ENCODE results near the gene MMP11. TPM values are rescaled to one million over a fixed set of nuclear protein-coding genes. Genes with fewer than 3 reads are reported as not detected.

The MMP11 gene
- total RNA-seq, 1 experiment from 2014 or later: 14.5 TPM

GRCh38 chr22:23780146-23780748, 7.6 kb downstream of the MMP11 start:
- Histone ChIP-seq H3K4me1 (replicated peaks) (peaks cover 29% of the 10 kb centered on the region), H3K9me3 (replicated peaks) (no peaks in the 10 kb centered on the region), H3K27ac (no peak overlapping the region), H3K36me3 (no peaks in the 10 kb centered on the region), H3K27me3 (replicated peaks) (no peaks in the 10 kb centered on the region), H3K4me3 (no peak overlapping the region)
- peak in 1 of 2 experiments; percentile 44 for DNase-seq (ENCODE audit: low read depth in 1 of 2, low spot score in 2 of 2)

GRCh38 chr22:23781065-23781464, 8.4 kb downstream of the MMP11 start:
- Histone ChIP-seq H3K27me3 (replicated peaks) (no peaks in the 10 kb centered on the region), H3K36me3 (no peaks in the 10 kb centered on the region), H3K4me3 (no peak overlapping the region), H3K4me1 (replicated peaks) (peaks cover 36% of the 10 kb centered on the region), H3K9me3 (replicated peaks) (no peaks in the 10 kb centered on the region), H3K27ac (no peak overlapping the region)
- DNase-seq (ENCODE audit: low read depth in 1 of 2, low spot score in 2 of 2): no peak

GRCh38 chr22:23781511-23782183, 9.0 kb downstream of the MMP11 start:
- Histone ChIP-seq H3K27me3 (replicated peaks) (no peaks in the 10 kb centered on the region), H3K4me1 (replicated peaks) (peaks cover 41% of the 10 kb centered on the region), H3K4me3 (no peak overlapping the region), H3K36me3 (no peaks in the 10 kb centered on the region), H3K9me3 (replicated peaks) (no peaks in the 10 kb centered on the region), H3K27ac (no peak overlapping the region)
- peak in 1 of 2 experiments; percentile 46 for DNase-seq (ENCODE audit: low read depth in 1 of 2, low spot score in 2 of 2)

DNA sequence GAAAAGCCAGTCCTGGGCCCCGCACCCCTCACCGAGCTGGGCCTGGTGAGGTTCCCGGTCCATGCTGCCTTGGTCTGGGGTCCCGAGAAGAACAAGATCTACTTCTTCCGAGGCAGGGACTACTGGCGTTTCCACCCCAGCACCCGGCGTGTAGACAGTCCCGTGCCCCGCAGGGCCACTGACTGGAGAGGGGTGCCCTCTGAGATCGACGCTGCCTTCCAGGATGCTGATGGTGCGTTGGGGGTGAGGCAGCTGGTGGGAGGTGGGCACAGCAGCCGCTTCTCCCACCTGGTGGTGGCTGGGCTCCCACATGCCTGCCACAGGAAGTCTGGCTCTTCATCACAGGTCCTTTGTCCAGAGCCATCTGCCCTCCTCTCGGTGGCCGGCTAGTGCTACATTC, 9.6 kb downstream of the MMP11 start:
- Histone ChIP-seq H3K27ac (no peak overlapping the region), H3K4me3 (no peak overlapping the region), H3K27me3 (replicated peaks) (no peaks in the 10 kb centered on the region), H3K36me3 (peaks cover 3% of the 10 kb centered on the region), H3K9me3 (replicated peaks) (no peaks in the 10 kb centered on the region), H3K4me1 (replicated peaks) (peaks cover 41% of the 10 kb centered on the region)
- no peak for DNase-seq (ENCODE audit: low read depth in 1 of 2, low spot score in 2 of 2)

DNA sequence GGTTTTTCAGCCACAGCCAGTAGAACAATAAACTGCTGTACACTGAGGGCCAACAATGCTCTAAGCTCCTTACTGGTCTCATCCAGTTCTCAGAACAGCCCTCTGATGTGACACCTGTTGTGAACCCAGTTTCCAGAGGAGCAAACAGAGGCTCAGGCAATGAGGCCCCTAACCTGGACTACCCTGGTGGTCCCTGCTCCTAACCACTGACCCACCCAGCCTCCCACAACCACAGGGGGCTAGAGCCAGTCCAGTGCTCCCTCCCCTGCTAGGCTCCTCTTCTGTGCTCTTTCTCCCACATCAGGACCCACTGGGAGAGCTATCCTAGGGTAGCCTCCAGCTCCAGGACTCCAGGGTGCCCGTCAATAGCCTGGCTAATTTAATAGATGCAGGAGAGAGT, 10.1 kb downstream of the MMP11 start:
- H3K36me3 ChIP-seq: peaks cover 6% of the 10 kb centered on the region
- no peaks in the 10 kb centered on the region for H3K9me3 ChIP-seq (replicated peaks)

DNA sequence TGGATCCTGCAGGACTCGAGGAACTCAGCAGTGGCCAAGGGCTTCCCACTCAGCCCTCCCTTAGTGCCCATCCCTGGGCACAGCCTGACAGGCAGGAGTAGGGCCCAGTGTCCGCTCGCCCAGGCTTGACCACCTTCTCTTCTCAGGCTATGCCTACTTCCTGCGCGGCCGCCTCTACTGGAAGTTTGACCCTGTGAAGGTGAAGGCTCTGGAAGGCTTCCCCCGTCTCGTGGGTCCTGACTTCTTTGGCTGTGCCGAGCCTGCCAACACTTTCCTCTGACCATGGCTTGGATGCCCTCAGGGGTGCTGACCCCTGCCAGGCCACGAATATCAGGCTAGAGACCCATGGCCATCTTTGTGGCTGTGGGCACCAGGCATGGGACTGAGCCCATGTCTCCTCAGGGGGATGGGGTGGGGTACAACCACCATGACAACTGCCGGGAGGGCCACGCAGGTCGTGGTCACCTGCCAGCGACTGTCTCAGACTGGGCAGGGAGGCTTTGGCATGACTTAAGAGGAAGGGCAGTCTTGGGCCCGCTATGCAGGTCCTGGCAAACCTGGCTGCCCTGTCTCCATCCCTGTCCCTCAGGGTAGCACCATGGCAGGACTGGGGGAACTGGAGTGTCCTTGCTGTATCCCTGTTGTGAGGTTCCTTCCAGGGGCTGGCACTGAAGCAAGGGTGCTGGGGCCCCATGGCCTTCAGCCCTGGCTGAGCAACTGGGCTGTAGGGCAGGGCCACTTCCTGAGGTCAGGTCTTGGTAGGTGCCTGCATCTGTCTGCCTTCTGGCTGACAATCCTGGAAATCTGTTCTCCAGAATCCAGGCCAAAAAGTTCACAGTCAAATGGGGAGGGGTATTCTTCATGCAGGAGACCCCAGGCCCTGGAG, 10.9 kb downstream of the MMP11 start:
- Histone ChIP-seq H3K27ac (no peak overlapping the region), H3K9me3 (replicated peaks) (no peaks in the 10 kb centered on the region)

More for the DNA sequence above, 10.1 kb downstream of the MMP11 start:
- no peak for DNase-seq (ENCODE audit: low read depth in 1 of 2, low spot score in 2 of 2)
- Histone ChIP-seq H3K27me3 (replicated peaks) (no peaks in the 10 kb centered on the region), H3K27ac (no peak overlapping the region), H3K4me3 (no peak overlapping the region), H3K4me1 (replicated peaks) (peaks cover 42% of the 10 kb centered on the region)

DNA sequence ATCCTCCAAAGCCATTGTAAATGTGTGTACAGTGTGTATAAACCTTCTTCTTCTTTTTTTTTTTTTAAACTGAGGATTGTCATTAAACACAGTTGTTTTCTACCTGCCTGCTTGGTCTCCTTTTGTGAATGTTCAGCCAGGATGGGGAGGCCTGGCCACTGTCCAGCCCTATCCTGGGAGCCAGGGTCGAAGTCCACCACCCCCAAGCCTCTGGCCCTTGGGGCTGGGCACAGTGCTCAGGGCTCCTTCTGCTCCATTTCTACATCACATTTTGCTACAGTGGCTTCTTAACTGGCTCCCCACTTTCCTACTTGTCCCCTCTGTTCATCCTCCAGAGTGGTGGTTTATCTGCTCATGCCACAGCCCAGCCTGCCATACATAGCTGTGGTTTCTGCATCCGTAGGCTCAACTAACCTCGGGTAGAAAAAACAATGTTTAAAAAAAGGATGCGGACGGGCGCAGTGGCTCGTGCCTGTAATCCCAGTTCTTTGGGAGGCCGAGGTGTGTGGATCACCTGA, 11.6 kb downstream of the MMP11 start:
- Histone ChIP-seq H3K4me1 (replicated peaks) (peaks cover 51% of the 10 kb centered on the region), H3K4me3 (no peak overlapping the region), H3K27ac (no peak overlapping the region; the same call in 1 of the 2 replicates), H3K9me3 (replicated peaks) (no peaks in the 10 kb centered on the region), H3K36me3 (peaks cover 19% of the 10 kb centered on the region), H3K27me3 (replicated peaks) (no peaks in the 10 kb centered on the region)
- DNase-seq (ENCODE audit: low read depth in 1 of 2, low spot score in 2 of 2): peak; percentile 47 to 53

More for the DNA sequence above, 10.9 kb downstream of the MMP11 start:
- Histone ChIP-seq H3K27me3 (replicated peaks) (no peaks in the 10 kb centered on the region), H3K36me3 (peaks cover 12% of the 10 kb centered on the region), H3K4me3 (no peak overlapping the region), H3K4me1 (replicated peaks) (peaks cover 50% of the 10 kb centered on the region)
- no peak for DNase-seq (ENCODE audit: low read depth in 1 of 2, low spot score in 2 of 2)

DNA sequence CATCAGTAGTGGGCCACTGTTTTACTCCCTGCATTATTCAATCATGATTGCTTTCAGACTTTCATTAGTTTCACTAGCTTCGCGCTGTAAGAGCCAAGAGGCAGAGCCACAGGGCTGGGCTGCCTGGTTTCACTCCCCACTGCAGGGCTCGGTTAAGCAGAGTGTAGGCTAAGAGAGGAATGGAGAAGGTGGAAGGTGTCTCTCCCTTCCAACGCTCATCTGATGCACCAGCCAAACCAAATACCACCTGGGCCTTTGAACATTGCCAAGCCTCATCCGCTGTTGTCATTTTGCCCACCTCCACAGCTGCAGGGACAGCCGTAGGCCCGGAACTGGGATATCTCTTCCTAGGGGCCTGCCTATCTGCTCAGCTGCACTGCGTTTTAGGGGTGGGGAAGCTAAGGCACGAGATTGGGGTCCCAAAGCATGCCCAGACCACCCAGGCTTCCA, 13.6 kb downstream of the MMP11 start:
- H3K27ac ChIP-seq: peak overlapping the region; percentile 99
- H3K36me3 ChIP-seq: peaks cover 29% of the 10 kb centered on the region
- DNase-seq (ENCODE audit: low read depth in 1 of 2, low spot score in 2 of 2): no peak
- H3K4me3 ChIP-seq: peak overlapping the region; percentile 98
- H3K4me1 ChIP-seq (replicated peaks): peaks cover 67% of the 10 kb centered on the region
- no peaks in the 10 kb centered on the region for H3K9me3 ChIP-seq (replicated peaks)
- H3K27me3 ChIP-seq (replicated peaks): no peaks in the 10 kb centered on the region

GRCh38 chr22:23786752-23787599, 14.3 kb downstream of the MMP11 start, which contains the start of gene SMARCB1:
Gene SMARCB1, plus strand, starts transcription at chr22:23786966. Its CDS starts 204 bp downstream, at chr22:23787170.
- Histone ChIP-seq H3K36me3 (peaks cover 36% of the 10 kb centered on the region), H3K27ac (peak within 1 kb of the TSS; percentile 99), H3K27me3 (replicated peaks) (no peaks in the 10 kb centered on the region), H3K9me3 (replicated peaks) (no peaks in the 10 kb centered on the region), H3K4me3 (peak within 1 kb of the TSS; percentile 98), H3K4me1 (replicated peaks) (peaks cover 67% of the 10 kb centered on the region)
- DNase-seq (ENCODE audit: low read depth in 1 of 2, low spot score in 2 of 2): peak; percentile 92 to 93

GRCh38 chr22:23787600-23787896, 14.9 kb downstream of the MMP11 start:
- DNase-seq (ENCODE audit: low read depth in 1 of 2, low spot score in 2 of 2): no peak
- Histone ChIP-seq H3K27ac (no peak overlapping the region), H3K36me3 (peaks cover 42% of the 10 kb centered on the region), H3K4me3 (peak overlapping the region; percentile 98), H3K9me3 (replicated peaks) (no peaks in the 10 kb centered on the region), H3K4me1 (replicated peaks) (peaks cover 68% of the 10 kb centered on the region), H3K27me3 (replicated peaks) (no peaks in the 10 kb centered on the region)

GRCh38 chr22:23787910-23788309, 15.3 kb downstream of the MMP11 start:
- H3K27ac ChIP-seq: no peak overlapping the region
- peaks cover 68% of the 10 kb centered on the region for H3K4me1 ChIP-seq (replicated peaks)
- H3K9me3 ChIP-seq (replicated peaks): no peaks in the 10 kb centered on the region
- DNase-seq (ENCODE audit: low read depth in 1 of 2, low spot score in 2 of 2): no peak
- peaks cover 45% of the 10 kb centered on the region for H3K36me3 ChIP-seq
- H3K27me3 ChIP-seq (replicated peaks): no peaks in the 10 kb centered on the region
- H3K4me3 ChIP-seq: peak overlapping the region; percentile 98

- no peaks in the 10 kb centered on the region for H3K27me3 ChIP-seq (replicated peaks)
- no peak for DNase-seq (ENCODE audit: low read depth in 1 of 2, low spot score in 2 of 2)
- H3K27ac ChIP-seq: no peak overlapping the region
- H3K4me3 ChIP-seq: no peak overlapping the region
- peaks cover 60% of the 10 kb centered on the region for H3K4me1 ChIP-seq (replicated peaks)
- no peaks in the 10 kb centered on the region for H3K9me3 ChIP-seq (replicated peaks)
- H3K36me3 ChIP-seq: peaks cover 58% of the 10 kb centered on the region
Measured at GRCh38 chr22:23789121-23789520, 16.5 kb downstream of the MMP11 start.

DNA sequence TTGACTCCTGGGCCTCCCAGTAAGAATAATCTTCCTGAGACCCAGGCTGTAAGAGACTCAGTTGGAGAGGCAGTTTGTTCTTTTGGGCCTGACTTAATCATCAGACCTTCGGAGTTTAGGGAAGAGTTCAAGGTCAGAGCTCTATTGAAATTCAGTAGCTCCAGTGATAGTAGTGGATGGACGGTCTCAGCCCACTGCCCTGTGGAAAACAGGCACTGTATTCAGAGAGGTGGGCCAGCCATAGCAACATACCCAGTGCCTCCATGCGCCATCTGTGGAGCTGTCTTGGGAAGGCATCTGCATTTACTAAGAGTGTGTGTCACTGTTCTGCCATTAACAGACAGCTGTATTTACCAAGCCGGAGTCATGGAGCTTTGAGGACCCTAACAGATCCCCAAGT, 17.0 kb downstream of the MMP11 start:
- Histone ChIP-seq H3K36me3 (peaks cover 63% of the 10 kb centered on the region), H3K4me3 (no peak overlapping the region), H3K4me1 (replicated peaks) (peaks cover 54% of the 10 kb centered on the region), H3K27ac (no peak overlapping the region), H3K27me3 (replicated peaks) (no peaks in the 10 kb centered on the region), H3K9me3 (replicated peaks) (no peaks in the 10 kb centered on the region)
- no peak for DNase-seq (ENCODE audit: low read depth in 1 of 2, low spot score in 2 of 2)
